ENCODE measurements around the gene KIRREL3.

Gene KIRREL3

GRCh38 chr11:126483621-126484195 is 516.9 kb downstream of the KIRREL3 start:
- Histone ChIP-seq H3K4ac (ENCODE audit: low read depth, low read length) (no peak overlapping the region), H3K4me1 (ENCODE audit: control insufficient read depth, low read depth, low read length) (no peaks in the 10 kb centered on the region), H4K8ac (ENCODE audit: low read depth, low read length) (no peak overlapping the region), H2BK5ac (ENCODE audit: low read length) (no peak overlapping the region), H4K5ac (ENCODE audit: low read length) (no peak overlapping the region), H2BK120ac (ENCODE audit: low read depth, low read length) (no peak overlapping the region), H3K79me1 (ENCODE audit: low read length) (no peaks in the 10 kb centered on the region), H3K79me2 (ENCODE audit: control insufficient read depth, insufficient read depth, low read length) (no peaks in the 10 kb centered on the region), H2AK5ac (ENCODE audit: low read length) (no peak overlapping the region), H3K18ac (ENCODE audit: low read length) (no peak overlapping the region), H3K27me3 (ENCODE audit: insufficient read depth, low read length, poor library complexity) (no peaks in the 10 kb centered on the region), H3K4me2 (ENCODE audit: low read length) (no peak overlapping the region), H3K27ac (ENCODE audit: low read depth, low read length) (no peak overlapping the region), H3K23ac (ENCODE audit: low read length) (no peak overlapping the region), H3K56ac (ENCODE audit: low read length) (no peak overlapping the region), H3K36me3 (ENCODE audit: control insufficient read depth, insufficient read depth, low read length) (no peaks in the 10 kb centered on the region), H2BK15ac (replicated peaks; ENCODE audit: low read depth) (no peak overlapping the region), H3K4me3 (ENCODE audit: low read length) (no peak overlapping the region), H3K9ac (ENCODE audit: low read length) (no peak overlapping the region)
- DNase-seq: no peak
- no CpG with 5 or more reads among the region's 4 CpGs for WGBS (ENCODE audit: extremely low coverage, insufficient coverage, low lambda C conversion rate)

- no peak overlapping the region for H3K4me3 ChIP-seq (ENCODE audit: low read length)
- no peaks in the 10 kb centered on the region for H3K4me1 ChIP-seq (ENCODE audit: control insufficient read depth, low read depth, low read length)
- H3K56ac ChIP-seq (ENCODE audit: low read length): peak overlapping the region; percentile 34
- H4K5ac ChIP-seq (ENCODE audit: low read length): no peak overlapping the region
- H3K23ac ChIP-seq (ENCODE audit: low read length): no peak overlapping the region
- no peak overlapping the region for H3K27ac ChIP-seq (ENCODE audit: low read depth, low read length)
- no peak overlapping the region for H4K8ac ChIP-seq (ENCODE audit: low read depth, low read length)
- H2BK120ac ChIP-seq (ENCODE audit: low read depth, low read length): no peak overlapping the region
- H2AK5ac ChIP-seq (ENCODE audit: low read length): no peak overlapping the region
- WGBS (ENCODE audit: extremely low coverage, insufficient coverage, low lambda C conversion rate): no CpG with 5 or more reads among the region's 5 CpGs
- H3K4me2 ChIP-seq (ENCODE audit: low read length): no peak overlapping the region
- H3K9ac ChIP-seq (ENCODE audit: low read length): no peak overlapping the region
- DNase-seq: no peak
- H3K79me1 ChIP-seq (ENCODE audit: low read length): no peaks in the 10 kb centered on the region
- no peak overlapping the region for H3K4ac ChIP-seq (ENCODE audit: low read depth, low read length)
- H2BK5ac ChIP-seq (ENCODE audit: low read length): no peak overlapping the region
- H3K18ac ChIP-seq (ENCODE audit: low read length): no peak overlapping the region
- H3K79me2 ChIP-seq (ENCODE audit: control insufficient read depth, insufficient read depth, low read length): no peaks in the 10 kb centered on the region
- no peak overlapping the region for H2BK15ac ChIP-seq (replicated peaks; ENCODE audit: low read depth)
- H3K36me3 ChIP-seq (ENCODE audit: control insufficient read depth, insufficient read depth, low read length): no peaks in the 10 kb centered on the region
- H3K27me3 ChIP-seq (ENCODE audit: insufficient read depth, low read length, poor library complexity): no peaks in the 10 kb centered on the region
Observed at GRCh38 chr11:126482586-126483108, 517.9 kb downstream of the KIRREL3 start.

GRCh38 chr11:126481303-126481680 is 519.3 kb downstream of the KIRREL3 start:
- H3K18ac ChIP-seq (ENCODE audit: low read length): no peak overlapping the region
- H3K79me1 ChIP-seq (ENCODE audit: low read length): no peaks in the 10 kb centered on the region
- no peak overlapping the region for H2BK120ac ChIP-seq (ENCODE audit: low read depth, low read length)
- H2BK5ac ChIP-seq (ENCODE audit: low read length): no peak overlapping the region
- no peaks in the 10 kb centered on the region for H3K36me3 ChIP-seq (ENCODE audit: control insufficient read depth, insufficient read depth, low read length)
- no peak overlapping the region for H3K9ac ChIP-seq (ENCODE audit: low read length)
- no peak overlapping the region for H4K5ac ChIP-seq (ENCODE audit: low read length)
- no peaks in the 10 kb centered on the region for H3K79me2 ChIP-seq (ENCODE audit: control insufficient read depth, insufficient read depth, low read length)
- no peak overlapping the region for H2BK15ac ChIP-seq (replicated peaks; ENCODE audit: low read depth)
- no peak for DNase-seq
- H4K8ac ChIP-seq (ENCODE audit: low read depth, low read length): no peak overlapping the region
- no peak overlapping the region for H3K4me2 ChIP-seq (ENCODE audit: low read length)
- no peaks in the 10 kb centered on the region for H3K4me1 ChIP-seq (ENCODE audit: control insufficient read depth, low read depth, low read length)
- no peak overlapping the region for H2AK5ac ChIP-seq (ENCODE audit: low read length)
- no CpG with 5 or more reads among the region's 5 CpGs for WGBS (ENCODE audit: extremely low coverage, insufficient coverage, low lambda C conversion rate)
- no peak overlapping the region for H3K4ac ChIP-seq (ENCODE audit: low read depth, low read length)
- no peak overlapping the region for H3K56ac ChIP-seq (ENCODE audit: low read length)
- H3K23ac ChIP-seq (ENCODE audit: low read length): no peak overlapping the region
- H3K4me3 ChIP-seq (ENCODE audit: low read length): no peak overlapping the region
- H3K27ac ChIP-seq (ENCODE audit: low read depth, low read length): no peak overlapping the region
- no peaks in the 10 kb centered on the region for H3K27me3 ChIP-seq (ENCODE audit: insufficient read depth, low read length, poor library complexity)

- Histone ChIP-seq H3K56ac (ENCODE audit: low read length) (peak overlapping the region; percentile 84), H3K27ac (ENCODE audit: low read depth, low read length) (peak overlapping the region; percentile 15), H3K36me3 (ENCODE audit: control insufficient read depth, insufficient read depth, low read length) (no peaks in the 10 kb centered on the region), H2AK5ac (ENCODE audit: low read length) (no peak overlapping the region), H3K4me3 (ENCODE audit: low read length) (no peak overlapping the region), H4K8ac (ENCODE audit: low read depth, low read length) (peak overlapping the region; percentile 93), H3K4ac (ENCODE audit: low read depth, low read length) (peak overlapping the region; percentile 95), H3K79me2 (ENCODE audit: control insufficient read depth, insufficient read depth, low read length) (no peaks in the 10 kb centered on the region), H4K5ac (ENCODE audit: low read length) (peak overlapping the region; percentile 40), H3K4me2 (ENCODE audit: low read length) (no peak overlapping the region), H3K9ac (ENCODE audit: low read length) (peak overlapping the region; percentile 65), H2BK120ac (ENCODE audit: low read depth, low read length) (no peak overlapping the region), H3K79me1 (ENCODE audit: low read length) (no peaks in the 10 kb centered on the region), H3K27me3 (ENCODE audit: insufficient read depth, low read length, poor library complexity) (no peaks in the 10 kb centered on the region), H2BK15ac (replicated peaks; ENCODE audit: low read depth) (no peak overlapping the region), H2BK5ac (ENCODE audit: low read length) (peak overlapping the region; percentile 1), H3K23ac (ENCODE audit: low read length) (no peak overlapping the region), H3K4me1 (ENCODE audit: control insufficient read depth, low read depth, low read length) (no peaks in the 10 kb centered on the region), H3K18ac (ENCODE audit: low read length) (peak overlapping the region; percentile 56)
- peak; percentile 96 for DNase-seq
- no CpG with 5 or more reads among the region's 19 CpGs for WGBS (ENCODE audit: extremely low coverage, insufficient coverage, low lambda C conversion rate)
Observed at GRCh38 chr11:126480410-126481302, 519.9 kb downstream of the KIRREL3 start.

- no peaks in the 10 kb centered on the region for H3K79me2 ChIP-seq (ENCODE audit: control insufficient read depth, insufficient read depth, low read length)
- no peak overlapping the region for H4K5ac ChIP-seq (ENCODE audit: low read length)
- H3K23ac ChIP-seq (ENCODE audit: low read length): no peak overlapping the region
- no peak overlapping the region for H2BK5ac ChIP-seq (ENCODE audit: low read length)
- no peak overlapping the region for H2AK5ac ChIP-seq (ENCODE audit: low read length)
- no peak overlapping the region for H3K27ac ChIP-seq (ENCODE audit: low read depth, low read length)
- H2BK120ac ChIP-seq (ENCODE audit: low read depth, low read length): no peak overlapping the region
- no peak overlapping the region for H3K4me3 ChIP-seq (ENCODE audit: low read length)
- no peak overlapping the region for H2BK15ac ChIP-seq (replicated peaks; ENCODE audit: low read depth)
- H3K79me1 ChIP-seq (ENCODE audit: low read length): no peaks in the 10 kb centered on the region
- no peaks in the 10 kb centered on the region for H3K27me3 ChIP-seq (ENCODE audit: insufficient read depth, low read length, poor library complexity)
- H3K18ac ChIP-seq (ENCODE audit: low read length): no peak overlapping the region
- H3K4me1 ChIP-seq (ENCODE audit: control insufficient read depth, low read depth, low read length): no peaks in the 10 kb centered on the region
- no peak for DNase-seq
- H3K4ac ChIP-seq (ENCODE audit: low read depth, low read length): no peak overlapping the region
- H4K8ac ChIP-seq (ENCODE audit: low read depth, low read length): no peak overlapping the region
- H3K4me2 ChIP-seq (ENCODE audit: low read length): no peak overlapping the region
- no peak overlapping the region for H3K9ac ChIP-seq (ENCODE audit: low read length)
- no CpG with 5 or more reads among the region's 3 CpGs for WGBS (ENCODE audit: extremely low coverage, insufficient coverage, low lambda C conversion rate)
- H3K56ac ChIP-seq (ENCODE audit: low read length): no peak overlapping the region
- no peaks in the 10 kb centered on the region for H3K36me3 ChIP-seq (ENCODE audit: control insufficient read depth, insufficient read depth, low read length)
Observed at GRCh38 chr11:126480015-126480409, 520.6 kb downstream of the KIRREL3 start.
